Activated CD4-positive, alpha-beta T cell treated with anti-CD3 and anti-CD28 coated beads, Interleukin-2, amount 50 U/mL, for 24 hours (primary cell): ENCODE measurements around the gene GRM6.

Experiments
- DNase-seq, 2 donors: peaks; one replicate each; pipeline ENCODE4 v3.0.0-alpha.2; 2020; ENCODE audit warnings: low read depth in 1 of 2, low spot score in 1 of 2

Gene GRM6

GRCh38 chr5:178984145-178985072, 10.7 kb downstream of the GRM6 start:
- no peak for DNase-seq

- DNase-seq = no peak
Observed at GRCh38 chr5:178983728-178984127, 11.4 kb downstream of the GRM6 start.

- no peak for DNase-seq
Observed at GRCh38 chr5:178982941-178983340, 12.2 kb downstream of the GRM6 start.

- DNase-seq = no peak
Observed at GRCh38 chr5:178981381-178981780, 13.7 kb downstream of the GRM6 start.

GRCh38 chr5:178965465-178966055, 29.6 kb downstream of the GRM6 start:
- no peak for DNase-seq

- no peak for DNase-seq
Observed at GRCh38 chr5:178941361-178941760, 53.8 kb downstream of the GRM6 start.

- no peak for DNase-seq
Observed at GRCh38 chr5:178940569-178941360, 54.4 kb downstream of the GRM6 start, which contains the start of gene ZNF454. TSS of gene ZNF454 (plus strand) at chr5:178941198. CDS start at chr5:178942792, 1,594 bp downstream.

GRCh38 chr5:178931846-178932760, 63.0 kb downstream of the GRM6 start:
- no peak for DNase-seq
